Endometrium (tissue), 2 donors: ENCODE data around the gene PPP1R9B.

Experiments
- FAIRE-seq: peaks from 2 replicates; lab custom pipeline; 2012; peaks lifted over from hg19 to GRCh38; lab: Jason Lieb, UNC
- donor health status: control.
- donor health status: control.

Gene PPP1R9B

GRCh38 chr17:50155115-50155819 is 4.8 kb upstream of the PPP1R9B start:
- FAIRE-seq = no peak

DNA sequence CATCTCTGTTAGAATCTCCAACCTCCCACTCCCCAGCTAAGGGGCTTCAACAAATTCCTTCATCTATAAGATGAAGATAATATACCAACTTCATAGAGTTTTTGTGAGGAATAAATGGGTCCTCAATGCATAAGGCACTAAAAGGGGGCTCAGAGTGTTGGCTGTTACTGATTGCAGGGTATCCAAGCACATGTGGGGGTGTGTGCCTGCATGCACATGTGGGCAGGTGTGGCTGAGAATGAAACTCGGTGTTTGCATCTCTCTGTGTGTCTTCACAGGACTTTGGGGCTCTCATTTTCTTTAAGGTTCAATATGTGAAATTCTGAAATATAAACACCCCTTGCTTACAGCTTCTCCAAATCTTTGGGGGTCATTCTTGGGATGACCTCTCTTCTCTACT is 4.1 kb upstream of the PPP1R9B start:
- no peak for FAIRE-seq

GRCh38 chr17:50153650-50154575 is 3.4 kb upstream of the PPP1R9B start:
- FAIRE-seq = no peak

DNA sequence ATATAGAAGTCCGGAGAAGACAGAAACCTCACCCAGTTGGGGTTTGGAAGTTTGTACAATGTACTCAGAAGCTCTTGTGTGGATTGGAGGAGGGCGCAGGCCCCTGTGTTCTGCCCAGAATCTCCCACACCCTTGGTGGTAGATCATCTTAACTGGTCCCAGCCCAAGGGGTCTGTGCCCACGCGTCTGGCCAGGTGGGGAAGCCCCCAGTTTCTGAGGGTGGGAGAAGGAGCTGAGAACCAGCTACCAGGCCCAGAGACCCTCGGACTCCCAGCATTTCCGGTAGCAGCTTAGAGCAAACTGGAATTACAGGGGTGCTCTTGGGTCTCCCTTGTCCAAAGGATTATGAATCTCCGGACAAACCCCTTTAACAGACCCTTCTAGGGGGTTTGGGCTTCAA is 2.3 kb upstream of the PPP1R9B start:
- no peak for FAIRE-seq

- FAIRE-seq = no peak
These were observed 1.6 kb upstream of the PPP1R9B start for GRCh38 chr17:50151937-50152547.

- no peak for FAIRE-seq
These were observed 812 bp upstream of the PPP1R9B start for GRCh38 chr17:50151041-50151936.

DNA sequence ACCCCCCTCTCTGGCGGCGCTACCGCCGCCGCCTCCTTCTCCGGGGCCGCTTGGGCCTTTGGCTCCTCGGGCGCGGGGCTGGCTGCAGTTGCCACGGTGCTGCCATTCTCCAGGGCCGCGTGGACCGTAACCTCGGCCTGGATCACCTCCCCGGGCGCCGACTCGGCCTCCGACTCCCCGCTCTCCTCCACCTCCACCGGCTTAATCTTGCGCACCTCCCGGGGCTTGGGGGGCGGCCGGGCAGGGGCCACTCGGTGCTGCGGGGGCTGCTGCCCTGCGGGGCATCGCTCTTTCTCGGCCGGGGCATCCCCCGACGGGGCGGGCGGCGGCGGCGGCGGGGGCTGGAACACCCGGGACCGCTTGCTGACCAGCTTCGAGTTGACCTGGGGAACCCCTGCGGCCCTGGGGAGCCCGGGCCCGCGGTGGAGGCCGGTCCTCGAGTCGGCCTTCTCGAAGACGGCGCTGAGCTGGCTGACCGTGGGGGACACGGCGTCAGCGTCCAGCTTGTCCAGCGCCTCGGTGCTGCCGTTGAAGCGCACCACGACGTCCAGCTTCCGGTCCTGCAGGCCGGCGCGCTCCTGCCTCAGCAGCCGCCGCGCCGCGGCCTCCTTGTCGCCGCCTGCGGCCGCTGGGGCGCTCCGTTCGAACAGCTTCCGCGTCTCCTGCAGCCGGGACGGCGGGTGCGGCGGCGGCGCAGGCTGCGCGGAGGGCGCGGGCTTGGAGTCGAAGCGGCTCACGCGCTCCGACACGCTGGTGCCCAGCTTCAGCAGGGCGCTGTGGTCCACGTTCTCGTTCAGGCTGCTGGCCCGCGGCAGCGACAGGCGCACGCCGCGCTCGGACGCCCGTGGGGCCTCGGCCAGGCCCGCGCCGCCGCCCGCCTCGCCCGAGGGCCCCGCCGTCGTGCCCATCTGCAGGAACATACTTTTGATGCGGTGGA is 792 bp downstream of the PPP1R9B start:
- no peak for FAIRE-seq

DNA sequence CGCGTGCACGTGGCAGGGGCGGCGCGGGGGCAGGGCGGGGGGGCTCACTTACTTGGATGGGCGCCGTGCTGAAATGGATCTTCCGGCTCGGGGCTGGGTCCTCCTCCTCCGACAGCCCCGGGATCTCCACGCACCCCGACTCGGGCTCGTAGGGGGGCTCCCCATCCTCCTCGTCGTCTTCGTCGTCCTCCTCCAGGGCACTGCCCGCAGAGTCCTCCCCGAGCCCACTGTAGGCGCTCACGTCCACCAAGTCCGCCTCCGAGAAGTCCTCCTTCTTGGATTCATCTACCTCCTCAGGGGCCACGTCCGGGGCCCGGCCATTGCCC is 1.4 kb downstream of the PPP1R9B start:
- no peak for FAIRE-seq

DNA sequence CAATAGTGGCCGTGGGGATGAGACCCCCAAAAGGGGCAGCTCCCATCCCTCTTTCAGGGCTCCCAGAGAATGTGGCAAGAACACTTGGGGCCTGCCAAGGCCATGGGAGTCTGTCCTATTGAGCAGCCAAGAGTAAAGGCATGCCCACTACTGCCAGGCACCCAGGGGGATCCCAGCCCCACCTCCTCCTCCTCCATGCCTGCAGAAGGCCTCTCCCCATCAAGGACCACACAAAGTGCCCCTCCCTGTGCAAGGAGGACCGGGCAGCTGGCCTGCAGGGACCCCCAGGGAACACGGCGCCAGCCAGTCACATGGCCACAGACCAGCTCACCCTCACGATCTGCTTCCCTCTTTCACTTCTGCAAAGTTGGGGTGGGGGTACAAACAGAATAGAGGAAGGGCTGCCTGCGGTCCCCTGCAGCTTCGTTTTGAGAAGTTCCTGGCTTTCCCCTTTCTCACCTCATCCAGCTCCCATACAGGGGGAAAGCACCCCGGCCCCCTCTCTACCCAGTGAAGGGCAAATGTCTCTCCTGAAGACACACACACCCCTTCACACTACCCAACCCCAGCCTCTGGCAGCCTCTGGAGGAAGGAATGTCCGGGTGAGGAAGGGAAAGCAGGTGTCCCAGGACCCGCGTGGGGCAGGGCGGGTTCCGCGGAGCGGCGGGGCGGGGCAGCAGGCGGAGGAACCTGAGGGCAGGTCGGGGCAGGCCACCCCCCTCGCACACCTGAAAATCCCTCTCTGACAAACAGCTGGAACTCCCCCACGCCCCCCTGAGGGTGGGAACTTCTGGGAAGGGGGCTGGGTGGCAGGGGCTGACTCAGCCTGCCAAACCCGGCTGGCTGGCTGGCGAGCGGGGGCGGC is 2.0 kb downstream of the PPP1R9B start:
- FAIRE-seq = no peak

GRCh38 chr17:50147841-50148225 is 2.6 kb downstream of the PPP1R9B start:
- FAIRE-seq = no peak

- no peak for FAIRE-seq
These were observed 3.4 kb downstream of the PPP1R9B start for GRCh38 chr17:50146927-50147665.

DNA sequence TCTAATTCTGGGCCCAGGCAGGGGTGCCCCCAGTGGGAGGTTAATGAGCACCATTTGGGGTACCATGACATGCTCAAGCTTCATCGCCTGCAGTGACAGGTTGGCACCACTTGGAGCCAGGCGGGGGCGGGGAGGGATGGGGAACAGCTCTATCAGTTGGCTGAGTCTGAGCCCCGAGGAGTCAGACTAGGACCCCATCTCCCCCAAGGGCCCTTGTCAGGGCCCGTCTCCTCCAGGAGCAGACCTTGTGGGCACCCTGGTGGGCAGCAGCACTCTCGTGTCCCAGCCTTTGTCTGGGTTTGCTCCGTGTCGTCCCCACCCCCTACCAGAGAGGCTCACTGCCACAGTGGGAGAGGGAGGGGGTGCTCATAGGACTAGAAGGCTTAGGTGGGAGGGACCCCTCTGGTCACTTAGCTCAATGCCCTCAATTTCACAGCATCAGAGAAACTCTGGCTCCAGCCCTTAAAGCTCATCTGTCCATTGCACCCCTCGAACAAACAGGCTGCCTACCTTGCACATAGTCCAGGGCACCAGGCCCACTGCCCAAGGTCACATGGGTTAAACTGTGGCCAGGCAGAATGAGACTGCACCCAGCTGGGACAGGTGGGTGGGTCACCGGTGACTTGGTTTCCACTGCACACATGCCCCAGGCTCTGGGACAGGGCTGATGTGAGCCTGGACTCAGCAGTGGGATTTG is 4.1 kb downstream of the PPP1R9B start:
- FAIRE-seq = no peak

- no peak for FAIRE-seq
These were observed 4.8 kb downstream of the PPP1R9B start for GRCh38 chr17:50145532-50146229.

DNA sequence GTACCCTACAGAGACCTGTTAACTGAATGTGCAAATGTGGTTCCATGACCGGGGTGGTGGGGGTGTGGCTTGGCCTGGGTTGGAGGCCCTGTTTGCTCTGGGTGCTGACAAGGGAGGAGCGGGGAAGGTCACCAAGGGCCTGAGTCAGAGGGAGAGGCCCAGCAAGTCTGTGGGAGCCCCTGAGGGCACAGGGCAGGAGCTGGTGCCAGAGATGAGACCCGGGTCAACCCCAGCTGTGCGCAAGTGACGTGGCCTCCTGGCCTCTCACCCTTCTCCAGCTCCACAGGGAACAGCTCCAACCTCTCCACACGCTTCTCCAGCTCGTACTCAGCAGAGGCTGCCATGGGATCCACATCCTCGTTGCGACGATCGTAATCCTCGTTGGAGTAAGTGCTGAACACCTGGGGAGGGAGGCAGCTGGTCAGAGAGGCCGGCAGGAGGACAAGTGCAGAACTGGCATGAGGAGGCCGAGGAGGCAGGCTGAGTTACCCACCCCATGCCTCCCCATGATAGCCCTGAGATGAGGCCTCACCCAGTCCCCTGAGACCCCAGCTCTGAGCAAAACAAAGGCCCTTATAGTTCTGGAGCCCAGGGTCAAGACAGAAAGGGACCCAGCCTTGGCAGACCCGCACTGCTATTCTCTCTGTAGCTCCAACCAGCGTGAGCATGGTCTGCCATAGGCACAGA is 5.5 kb downstream of the PPP1R9B start:
- FAIRE-seq = no peak

DNA sequence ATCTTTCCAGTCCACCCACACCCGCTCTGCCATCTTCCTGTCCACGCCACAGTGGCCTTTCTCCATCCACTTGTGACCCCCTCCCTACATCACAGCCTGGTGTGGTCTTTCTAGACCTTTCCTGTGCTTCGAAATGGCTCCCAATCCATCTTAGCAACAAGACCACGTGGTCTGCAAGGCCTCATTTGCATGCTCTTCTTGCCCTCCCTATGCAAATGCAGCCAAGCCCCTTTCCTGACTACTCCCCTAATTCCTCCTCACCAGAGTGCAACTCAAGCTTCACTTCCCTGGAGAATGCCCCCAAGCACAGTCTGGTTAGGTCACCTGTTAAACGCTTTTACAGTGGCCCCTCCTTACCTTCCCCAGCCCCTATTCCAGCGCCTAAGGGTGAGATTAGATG is 6.1 kb downstream of the PPP1R9B start:
- no peak for FAIRE-seq

DNA sequence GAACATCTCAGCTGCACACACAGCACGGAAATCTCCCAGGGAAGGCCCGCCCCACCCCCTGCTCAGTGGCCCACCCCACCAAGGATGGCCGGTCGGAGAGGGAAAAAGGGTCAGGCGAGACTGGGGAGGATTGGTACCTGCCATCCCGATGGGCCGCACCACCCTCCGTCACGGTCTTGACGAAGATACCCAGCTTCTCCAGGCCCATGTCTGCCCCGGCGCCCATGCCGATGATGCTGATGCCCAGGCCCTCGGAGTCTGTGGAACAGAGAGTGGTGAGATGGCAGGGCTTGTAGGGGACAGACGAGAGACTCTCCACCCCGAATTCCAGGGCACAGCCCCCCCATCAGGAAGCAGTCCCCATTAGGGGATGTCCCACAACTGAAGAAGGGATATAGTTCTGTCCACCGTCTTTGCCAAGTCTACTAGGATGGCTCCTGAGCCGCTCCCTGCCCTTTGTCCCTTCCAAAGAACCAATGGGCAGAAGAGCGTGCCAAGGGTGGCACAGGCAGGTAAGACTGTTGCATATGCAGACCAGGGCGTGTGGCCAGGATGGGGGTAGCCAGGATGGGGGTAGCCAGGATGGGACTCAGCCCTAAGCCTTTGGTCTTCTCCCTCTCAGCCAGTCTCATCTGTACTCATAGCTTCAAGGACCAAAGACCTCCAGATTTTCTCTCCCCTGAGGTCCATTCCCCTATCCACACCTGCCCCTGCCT is 6.9 kb downstream of the PPP1R9B start:
- no peak for FAIRE-seq

DNA sequence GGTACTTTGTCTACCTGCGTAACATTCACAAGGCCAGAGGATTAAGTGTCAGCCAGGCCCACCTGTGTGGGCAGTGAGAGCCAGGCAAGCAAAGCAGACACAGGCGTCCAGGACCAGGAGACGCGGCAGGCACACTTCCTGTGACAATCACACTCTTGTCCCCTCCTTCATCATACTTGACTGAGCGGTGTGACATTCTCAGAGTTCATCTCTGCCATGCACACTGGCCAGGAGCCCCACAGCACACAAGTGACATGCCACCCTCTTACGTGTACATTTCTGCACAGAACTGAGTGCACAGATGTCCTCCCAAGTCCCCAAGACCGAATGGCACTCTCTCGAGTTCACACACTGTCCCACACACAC is 8.7 kb downstream of the PPP1R9B start:
- FAIRE-seq = no peak
